Mesothelial cell of epicardium (in vitro differentiated cells): ENCODE results near the gene C19orf33. TPM values are rescaled to one million over a fixed set of nuclear protein-coding genes. Genes with fewer than 3 reads are reported as not detected.

ENCODE experiments used
- DNase-seq, 2 experiments: peaks; one replicate each; pipeline ENCODE4 v3.0.0; 2021; ENCODE audit warnings: low spot score in 2 of 2; ENCODE audit not compliant: unreplicated experiment in 2 of 2
- H3K27ac Mint-ChIP-seq: 2 replicates; pipeline ENCODE4 v1.8.0; 2021; ENCODE audit warnings: mixed read lengths
- H3K27me3 Mint-ChIP-seq: 2 replicates; pipeline ENCODE4 v1.8.0; 2021; ENCODE audit warnings: low read depth, mixed read lengths
- H3K36me3 Mint-ChIP-seq: 2 replicates; pipeline ENCODE4 v1.8.0; 2021; ENCODE audit warnings: mixed read lengths
- H3K4me1 Mint-ChIP-seq: 2 replicates; pipeline ENCODE4 v1.8.0; 2021; ENCODE audit warnings: mixed read lengths
- H3K4me3 Mint-ChIP-seq: 2 replicates; pipeline ENCODE4 v1.8.0; 2021; ENCODE audit warnings: mild to moderate bottlenecking, moderate library complexity, mixed read lengths
- H3K9me3 Mint-ChIP-seq: 2 replicates; pipeline ENCODE4 v1.8.0; 2021; ENCODE audit warnings: mixed read lengths
- total RNA-seq: library from RNA; stranded (reverse); gene quantifications from 3 replicates; pipeline ENCODE4 v1.2.1, GENCODE V29; 2021
- TF ChIP-seq, protein P1 (sequence below): fragments of 200-600 bp; sonication (generic); IDR thresholded peaks from one replicate; pipeline ENCODE4 v1.5.0; 2021; ENCODE audit warnings: antibody characterized with exemption; ENCODE audit not compliant: unreplicated experiment

Gene C19orf33
- total RNA-seq, 1 donor from 2014 or later = 4.6 TPM

DNA sequence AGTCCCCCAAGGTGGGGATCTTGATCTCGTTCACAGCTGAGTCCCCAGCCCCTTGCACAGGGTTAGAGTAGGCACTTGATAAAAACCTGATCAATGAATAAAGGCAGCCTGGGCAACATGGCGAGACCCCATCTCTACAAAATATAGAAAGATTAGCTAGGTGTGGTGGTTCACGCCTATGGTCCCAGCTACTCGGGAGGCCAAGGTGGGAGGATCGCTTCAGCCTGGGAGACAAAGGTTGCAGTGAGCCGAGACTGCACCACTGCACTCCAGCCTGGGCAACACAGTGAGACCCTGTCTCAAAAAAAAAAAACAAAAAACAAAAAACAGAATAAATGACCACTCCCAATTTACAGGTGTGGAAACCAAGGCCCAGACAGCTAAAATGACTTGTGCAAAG is 6.9 kb downstream of the C19orf33 start:
- DNase-seq = no peak
- peaks cover 5% of the 10 kb centered on the region for H3K4me1 Mint-ChIP-seq
- TF ChIP-seq, protein P1, sequence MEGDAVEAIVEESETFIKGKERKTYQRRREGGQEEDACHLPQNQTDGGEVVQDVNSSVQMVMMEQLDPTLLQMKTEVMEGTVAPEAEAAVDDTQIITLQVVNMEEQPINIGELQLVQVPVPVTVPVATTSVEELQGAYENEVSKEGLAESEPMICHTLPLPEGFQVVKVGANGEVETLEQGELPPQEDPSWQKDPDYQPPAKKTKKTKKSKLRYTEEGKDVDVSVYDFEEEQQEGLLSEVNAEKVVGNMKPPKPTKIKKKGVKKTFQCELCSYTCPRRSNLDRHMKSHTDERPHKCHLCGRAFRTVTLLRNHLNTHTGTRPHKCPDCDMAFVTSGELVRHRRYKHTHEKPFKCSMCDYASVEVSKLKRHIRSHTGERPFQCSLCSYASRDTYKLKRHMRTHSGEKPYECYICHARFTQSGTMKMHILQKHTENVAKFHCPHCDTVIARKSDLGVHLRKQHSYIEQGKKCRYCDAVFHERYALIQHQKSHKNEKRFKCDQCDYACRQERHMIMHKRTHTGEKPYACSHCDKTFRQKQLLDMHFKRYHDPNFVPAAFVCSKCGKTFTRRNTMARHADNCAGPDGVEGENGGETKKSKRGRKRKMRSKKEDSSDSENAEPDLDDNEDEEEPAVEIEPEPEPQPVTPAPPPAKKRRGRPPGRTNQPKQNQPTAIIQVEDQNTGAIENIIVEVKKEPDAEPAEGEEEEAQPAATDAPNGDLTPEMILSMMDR = no peak
- H3K27me3 Mint-ChIP-seq = no peaks in the 10 kb centered on the region
- H3K4me3 Mint-ChIP-seq = no peak overlapping the region
- H3K27ac Mint-ChIP-seq = no peak overlapping the region
- no peaks in the 10 kb centered on the region for H3K9me3 Mint-ChIP-seq
- peaks cover 3% of the 10 kb centered on the region for H3K36me3 Mint-ChIP-seq

DNA sequence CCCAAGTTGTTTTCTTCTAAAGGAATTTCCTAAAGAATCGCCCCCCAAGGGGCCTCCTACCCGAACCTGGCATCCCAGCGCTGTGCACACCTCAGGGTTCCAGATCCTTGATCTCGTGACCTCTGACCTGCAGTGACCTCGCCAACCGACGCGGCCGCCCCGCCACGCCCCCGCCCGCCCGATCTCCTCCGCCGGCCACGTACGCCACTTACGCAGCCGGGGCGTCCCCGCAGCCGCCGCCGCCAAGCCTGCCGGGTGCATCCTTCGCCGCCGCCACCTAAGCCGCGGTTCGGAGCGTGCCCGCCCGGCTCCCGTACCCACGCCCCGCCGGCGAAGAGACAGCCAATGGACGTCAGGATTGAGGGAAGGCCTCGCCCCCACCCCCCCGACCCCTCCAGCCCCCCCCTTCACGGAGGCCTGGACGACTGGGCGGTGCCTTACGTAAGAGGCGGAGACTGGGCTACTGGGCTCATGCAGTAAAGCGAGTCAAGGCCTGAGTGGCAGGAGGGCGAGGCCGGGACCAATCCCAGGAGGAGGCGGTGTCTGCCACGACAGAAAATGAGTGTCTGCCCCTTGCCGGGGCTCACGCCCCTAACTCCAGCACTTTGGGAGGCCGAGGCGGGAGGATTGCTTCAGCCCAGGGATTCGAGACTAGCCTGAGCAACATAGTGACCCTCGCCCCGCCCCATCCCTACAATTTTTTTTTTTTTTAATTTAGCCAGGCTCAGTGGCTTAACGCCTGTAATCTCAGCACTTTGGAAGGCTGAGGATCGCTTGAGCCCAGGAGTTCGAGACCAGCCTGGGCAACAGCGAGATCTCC is 11.8 kb downstream of the C19orf33 start, which contains the start of gene YIF1B:
Gene YIF1B (minus strand): TSS at position 291 of the 820 bp plus-strand sequence. CDS start 30 bp downstream, at position 261.
- peak; percentile 87 to 90 for DNase-seq
- peaks cover 21% of the 10 kb centered on the region for H3K4me1 Mint-ChIP-seq
- H3K27ac Mint-ChIP-seq = peak within 1 kb of the TSS; percentile 87
- H3K9me3 Mint-ChIP-seq = no peaks in the 10 kb centered on the region
- no peaks in the 10 kb centered on the region for H3K36me3 Mint-ChIP-seq
- TF ChIP-seq, protein P1 = no peak
- H3K27me3 Mint-ChIP-seq = peaks cover 24% of the 10 kb centered on the region
- peak within 1 kb of the TSS; percentile 67 for H3K4me3 Mint-ChIP-seq

DNA sequence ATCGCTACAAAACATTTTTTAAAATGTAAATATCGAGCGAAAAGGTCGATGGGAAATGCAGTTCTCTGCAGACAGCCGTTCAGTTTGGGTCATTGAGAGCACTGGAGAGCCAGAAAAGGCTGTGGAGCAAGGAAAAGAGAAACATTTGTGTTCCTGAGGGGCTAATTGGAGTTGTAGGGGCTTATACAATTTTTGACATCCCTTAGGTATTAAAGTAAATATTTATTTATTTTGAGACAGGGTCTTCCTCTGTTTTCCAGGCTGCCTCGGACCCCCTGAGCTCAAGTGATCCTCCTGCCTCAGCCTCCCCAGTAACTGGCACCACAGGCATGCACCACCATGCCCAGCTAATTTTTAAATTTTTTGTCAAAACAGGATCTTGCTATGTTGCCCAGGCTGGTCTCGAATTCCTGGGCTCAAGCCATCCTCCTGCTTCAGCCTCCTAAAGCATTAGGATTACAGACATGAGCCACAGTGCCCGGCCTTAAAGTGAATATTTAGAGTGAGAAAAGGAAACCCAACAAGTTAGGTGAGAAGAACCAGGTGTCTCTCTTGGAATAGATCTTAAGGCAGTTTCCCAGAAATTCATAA is 12.5 kb downstream of the C19orf33 start:
- Mint-ChIP-seq H3K36me3 (no peaks in the 10 kb centered on the region), H3K4me3 (peak overlapping the region; percentile 67), H3K27ac (peak overlapping the region; percentile 61), H3K4me1 (peaks cover 23% of the 10 kb centered on the region), H3K9me3 (no peaks in the 10 kb centered on the region), H3K27me3 (peaks cover 31% of the 10 kb centered on the region)
- TF ChIP-seq, protein P1 = no peak
- no peak for DNase-seq

DNA sequence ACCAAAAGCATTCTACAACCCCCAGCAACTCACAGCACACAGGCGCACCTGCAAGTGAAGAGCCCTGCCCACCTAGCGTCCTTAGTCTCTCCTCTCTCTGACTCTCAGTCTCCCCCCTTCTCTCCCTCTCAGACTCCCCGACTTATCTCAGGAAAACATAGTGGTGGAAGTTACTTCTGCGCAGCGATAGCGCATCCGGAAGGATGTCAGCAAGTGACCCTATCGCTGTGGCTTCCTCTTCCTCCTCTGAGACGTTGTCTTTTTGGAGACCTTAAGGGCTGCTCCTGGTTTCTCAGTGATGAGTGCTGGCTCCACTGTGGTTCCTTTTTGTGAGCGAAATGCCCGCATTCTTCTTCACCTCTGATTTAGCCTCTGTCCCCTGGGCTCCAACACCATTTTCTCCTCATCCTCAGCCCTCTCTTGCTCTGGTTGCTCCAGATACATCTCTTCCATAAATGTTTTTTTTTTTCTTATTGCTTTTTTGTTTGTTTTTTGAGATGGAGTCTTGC is 13.1 kb downstream of the C19orf33 start:
- H3K27ac Mint-ChIP-seq = no peak overlapping the region
- peak overlapping the region; percentile 40 for H3K4me3 Mint-ChIP-seq
- peaks cover 29% of the 10 kb centered on the region for H3K4me1 Mint-ChIP-seq
- TF ChIP-seq, protein P1 = no peak
- H3K36me3 Mint-ChIP-seq = no peaks in the 10 kb centered on the region
- no peaks in the 10 kb centered on the region for H3K9me3 Mint-ChIP-seq
- no peak for DNase-seq
- peaks cover 33% of the 10 kb centered on the region for H3K27me3 Mint-ChIP-seq

DNA sequence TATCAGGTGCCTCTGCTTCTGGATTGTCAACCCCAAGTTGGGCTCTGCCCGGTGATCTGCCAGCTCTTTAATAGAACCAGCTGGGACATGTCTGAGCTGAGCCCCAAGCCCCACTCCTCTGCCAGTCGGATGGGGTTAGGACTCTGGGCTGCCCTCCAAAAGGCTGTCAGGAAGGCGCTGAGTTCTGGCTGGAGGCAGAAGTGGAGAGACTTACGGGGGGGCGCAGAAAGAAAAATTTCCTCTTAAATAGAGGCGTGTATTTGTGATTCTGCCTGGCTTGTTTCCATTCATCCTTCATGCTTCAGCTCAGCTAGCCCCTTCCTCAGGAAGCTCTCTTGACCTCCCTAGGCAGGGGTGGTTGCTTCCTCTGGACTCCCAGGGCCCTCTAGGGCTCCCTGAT is 14.6 kb downstream of the C19orf33 start:
- Mint-ChIP-seq H3K36me3 (no peaks in the 10 kb centered on the region), H3K4me3 (peak overlapping the region; percentile 22), H3K4me1 (peaks cover 29% of the 10 kb centered on the region), H3K9me3 (no peaks in the 10 kb centered on the region), H3K27ac (no peak overlapping the region), H3K27me3 (peaks cover 33% of the 10 kb centered on the region)
- DNase-seq = no peak
- TF ChIP-seq, protein P1 = no peak
